ENCODE results near the gene RAB30.

RAB30 gene

GRCh38 chr11:82987997-82988396 lies 83.7 kb downstream of the RAB30 start:
- no peak overlapping the region for H3K4me3 ChIP-seq (ENCODE audit: low read depth, low read length)
- H3K36me3 ChIP-seq = peaks cover 9% of the 10 kb centered on the region
- DNase-seq = no peak
- TF ChIP-seq CTCF (IDR thresholded peaks at IDR 0.05; ENCODE audit: low read depth, low read length) = no peak
- no peaks in the 10 kb centered on the region for H3K4me1 ChIP-seq
- no peaks in the 10 kb centered on the region for H3K27me3 ChIP-seq
- H3K9me3 ChIP-seq = no peaks in the 10 kb centered on the region

GRCh38 chr11:82986446-82986845 lies 85.3 kb downstream of the RAB30 start:
- Histone ChIP-seq H3K36me3 (peaks cover 19% of the 10 kb centered on the region), H3K4me3 (ENCODE audit: low read depth, low read length) (no peak overlapping the region), H3K9me3 (no peaks in the 10 kb centered on the region), H3K27me3 (no peaks in the 10 kb centered on the region), H3K4me1 (no peaks in the 10 kb centered on the region)
- DNase-seq = no peak
- no peak for TF ChIP-seq CTCF (IDR thresholded peaks at IDR 0.05; ENCODE audit: low read depth, low read length)

- H3K27me3 ChIP-seq = no peaks in the 10 kb centered on the region
- H3K36me3 ChIP-seq = peaks cover 21% of the 10 kb centered on the region
- no peak overlapping the region for H3K4me3 ChIP-seq (ENCODE audit: low read depth, low read length)
- H3K9me3 ChIP-seq = no peaks in the 10 kb centered on the region
- no peak for DNase-seq
- H3K4me1 ChIP-seq = no peaks in the 10 kb centered on the region; the same call in 1 of the 2 replicates
- no peak for TF ChIP-seq CTCF (IDR thresholded peaks at IDR 0.05; ENCODE audit: low read depth, low read length)
Observed at GRCh38 chr11:82981852-82982251, 89.8 kb downstream of the RAB30 start.

DNA sequence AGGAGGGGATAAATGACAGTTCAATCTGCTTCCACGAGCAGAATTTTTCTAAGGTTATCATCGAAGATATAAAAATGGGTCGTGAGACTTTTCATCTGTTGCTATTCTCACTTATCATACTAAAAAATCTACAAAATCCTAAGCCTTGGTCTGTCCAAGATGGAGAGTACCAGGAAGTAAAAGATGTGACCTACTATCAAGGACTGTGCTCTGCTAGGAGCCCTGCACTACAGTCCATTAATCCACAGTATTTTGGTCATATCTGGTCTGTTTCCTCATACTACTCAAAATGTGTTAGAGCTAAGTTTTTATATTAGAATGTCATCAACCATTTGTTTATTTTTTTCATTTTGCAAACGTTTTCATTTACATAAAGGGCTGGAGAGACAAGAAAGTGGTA lies 90.8 kb downstream of the RAB30 start:
- TF ChIP-seq CTCF (IDR thresholded peaks at IDR 0.05; ENCODE audit: low read depth, low read length) = no peak
- Histone ChIP-seq H3K27me3 (no peaks in the 10 kb centered on the region), H3K4me3 (ENCODE audit: low read depth, low read length) (no peak overlapping the region), H3K4me1 (no peaks in the 10 kb centered on the region; the same call in none of the 2 replicates), H3K36me3 (peaks cover 21% of the 10 kb centered on the region), H3K9me3 (no peaks in the 10 kb centered on the region)
- no peak for DNase-seq

- H3K27me3 ChIP-seq = no peaks in the 10 kb centered on the region
- DNase-seq = no peak
Observed at GRCh38 chr11:82980292-82980691, 91.4 kb downstream of the RAB30 start.

GRCh38 chr11:82979824-82980223 lies 91.9 kb downstream of the RAB30 start:
- peaks cover 21% of the 10 kb centered on the region for H3K36me3 ChIP-seq
- H3K9me3 ChIP-seq = no peaks in the 10 kb centered on the region
- no peak for TF ChIP-seq CTCF (IDR thresholded peaks at IDR 0.05; ENCODE audit: low read depth, low read length)
- H3K4me1 ChIP-seq = no peaks in the 10 kb centered on the region; the same call in none of the 2 replicates
- no peaks in the 10 kb centered on the region for H3K27me3 ChIP-seq
- H3K4me3 ChIP-seq (ENCODE audit: low read depth, low read length) = no peak overlapping the region
- no peak for DNase-seq

More at GRCh38 chr11:82980292-82980691, 91.4 kb downstream of the RAB30 start:
- Histone ChIP-seq H3K4me1 (no peaks in the 10 kb centered on the region; the same call in none of the 2 replicates), H3K36me3 (peaks cover 21% of the 10 kb centered on the region), H3K9me3 (no peaks in the 10 kb centered on the region), H3K4me3 (ENCODE audit: low read depth, low read length) (no peak overlapping the region)
- no peak for TF ChIP-seq CTCF (IDR thresholded peaks at IDR 0.05; ENCODE audit: low read depth, low read length)
